ENCODE measurements around the gene MEX3D.

GRCh38 chr19:1585243-1585580 lies 17.1 kb upstream of the MEX3D start:
- no peak for TF ChIP-seq CTCF (IDR thresholded peaks at IDR 0.05; ENCODE audit: low read depth, low read length, missing input control)
- no peak for TF ChIP-seq HNF4G (IDR thresholded peaks at IDR 0.05)
- no peak for TF ChIP-seq NR2F2 (IDR thresholded peaks at IDR 0.05)
- no peak for TF ChIP-seq RXRA (IDR thresholded peaks at IDR 0.05)
- no peak for TF ChIP-seq YY1 (IDR thresholded peaks at IDR 0.05)
- TF ChIP-seq MAX (IDR thresholded peaks at IDR 0.05) = no peak
- TF ChIP-seq TAF1 (conservative IDR thresholded peaks at IDR 0.05) = no peak
- no peak for TF ChIP-seq JUND (IDR thresholded peaks at IDR 0.05)
- no peak for TF ChIP-seq RAD21 (IDR thresholded peaks at IDR 0.05)
- no peak for TF ChIP-seq ATF3 (IDR thresholded peaks at IDR 0.05)
- no peak for TF ChIP-seq REST (IDR thresholded peaks at IDR 0.05)
- no peak for TF ChIP-seq EGR1 (IDR thresholded peaks at IDR 0.05; ENCODE audit: low read depth in 2 of 2)
